Right cardiac atrium (tissue), 5 donors: Measurements from ENCODE around the gene KRTAP10-6. TPM values are rescaled to one million over a fixed set of nuclear protein-coding genes. Genes with fewer than 3 reads are reported as not detected.
A peak's percentile ranks its signal among the peaks of the same experiment; 100 is the strongest.
"Not testable (repeated sequence)": the region's sequence is repeated elsewhere in the genome, so short reads cannot be mapped to it uniquely, and the experiment has no call there.

Source experiments
- ATAC-seq, 2 donors: fragments of 200-7000 bp; cut with Tn5 transposase; one replicate each; pipeline versions ENCODE4 v1.8.0 to v1.9.1; 2020; ENCODE audit warnings: moderate library complexity in 2 of 2, mild to moderate bottlenecking in 1 of 2
- DNase-seq, 3 donors: peaks; one replicate each; pipeline ENCODE4 v3.0.0-alpha.2; 2020
- H3K27ac ChIP-seq: one replicate; pipeline ENCODE4 v1.5.1; 2013; ENCODE audit warnings: mild to moderate bottlenecking, low read length, control low read depth, moderate library complexity
- H3K27me3 ChIP-seq: one replicate; pipeline ENCODE4 v1.6.1; 2013; ENCODE audit not compliant: control insufficient read depth, insufficient read depth
- H3K4me1 ChIP-seq: one replicate; pipeline ENCODE4 v1.6.1; 2013; ENCODE audit warnings: low read length; ENCODE audit not compliant: control insufficient read depth, insufficient read depth
- H3K4me3 ChIP-seq: one replicate; pipeline ENCODE4 v1.5.1; 2013; ENCODE audit warnings: low read length, control low read depth
- H3K9me3 ChIP-seq: one replicate; pipeline ENCODE4 v1.6.1; 2013; ENCODE audit warnings: low read length; ENCODE audit not compliant: control insufficient read depth
- WGBS: extraction: QIAGEN DNeasy Blood & Tissue Kit; methylation state at CpG from one replicate; pipeline ENCODE4 v1.1.7; 2013; 5-methylcytosine and 5-hydroxymethylcytosine counted together
- intact Hi-C, 4 donors: fragments of 100-400 bp; cut with DNase I; formaldehyde crosslinking; loops; one replicate each; pipeline versions ENCODE4 v1.11.0 to v1.14.0; 2022 to 2023
- polyA plus RNA-seq: library from polyadenylated mRNA; stranded (reverse); fragments of 200-250 nt; gene quantifications from one replicate; pipeline ENCODE4 v1.2.3, GENCODE V29; 2013
- total RNA-seq, 4 donors: library from RNA; stranded (reverse); fragmentation: NEBNext Ultra II Directional; extraction: Animal tissue kit (Norgen Biotek cat#: 25700); gene quantifications; one replicate each; pipeline ENCODE4 v1.2.1, GENCODE V29; 2021
- donor health status: healthy with polysubstance abuse.
- donor health status: DM: no; HTN: yes; CAD: no.
- donor health status: DM: no; HTN: no; CAD: no.
- donor health status: DM: no; HTN: yes; CAD: no; lungs with severe emphysema.
- donor health status: DM: yes; HTN: yes; CAD: no.

The KRTAP10-6 gene
- total and polyA plus RNA-seq, 5 donors, result not detected

DNA sequence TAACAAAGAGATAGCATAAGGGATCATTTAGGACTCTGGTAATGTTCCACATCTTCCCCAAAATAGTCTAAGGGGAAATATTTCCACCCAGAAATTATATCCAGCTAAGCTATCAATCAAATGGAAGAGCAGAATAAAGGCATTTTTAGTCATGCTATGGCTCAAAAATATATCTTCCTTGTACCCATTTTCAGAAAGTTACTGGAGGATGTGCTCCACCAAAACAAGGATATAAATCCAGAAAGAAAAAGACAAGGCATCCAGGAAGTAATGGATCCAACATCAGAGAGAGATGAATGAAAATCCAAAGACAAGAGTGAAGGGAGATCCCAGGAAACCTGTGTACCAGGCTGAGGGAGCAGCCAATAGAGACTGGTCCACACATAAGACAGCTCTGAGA lies 16.9 kb upstream of the KRTAP10-6 start:
- DNase-seq, result no peak
- H3K4me1 ChIP-seq, result no peaks in the 10 kb centered on the region
- no peak for ATAC-seq
- no peak overlapping the region for H3K4me3 ChIP-seq
- no peaks in the 10 kb centered on the region for H3K27me3 ChIP-seq
- H3K27ac ChIP-seq, result no peak overlapping the region
- no peaks in the 10 kb centered on the region for H3K9me3 ChIP-seq
- intact Hi-C loops, result no loop called here

DNA sequence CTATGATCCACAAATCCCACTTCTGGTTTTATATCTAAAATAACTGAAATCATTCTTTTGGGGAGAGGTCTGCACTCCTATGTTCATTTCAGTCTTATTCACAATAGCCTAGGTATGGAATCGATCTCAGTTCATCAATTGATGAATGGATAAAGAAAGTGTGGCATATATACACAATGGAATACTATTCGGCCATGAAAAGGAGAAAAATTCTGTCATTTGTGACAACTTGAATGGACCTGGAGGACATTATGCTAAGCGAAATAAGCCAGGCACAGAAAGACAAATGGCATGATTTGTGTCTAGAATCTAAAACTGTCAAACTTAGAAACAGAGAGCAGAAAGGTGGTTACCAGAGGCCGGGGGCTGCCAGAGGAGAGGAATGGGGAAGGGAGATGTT lies 14.2 kb upstream of the KRTAP10-6 start:
- DNase-seq (no peak), ATAC-seq (no peak)
- no peak overlapping the region for H3K27ac ChIP-seq
- intact Hi-C loops, result no loop called here
- no peaks in the 10 kb centered on the region for H3K9me3 ChIP-seq
- no peak overlapping the region for H3K4me3 ChIP-seq
- 75% methylated on average over 4 of the region's 4 CpGs for WGBS
- no peaks in the 10 kb centered on the region for H3K4me1 ChIP-seq
- no peaks in the 10 kb centered on the region for H3K27me3 ChIP-seq

DNA sequence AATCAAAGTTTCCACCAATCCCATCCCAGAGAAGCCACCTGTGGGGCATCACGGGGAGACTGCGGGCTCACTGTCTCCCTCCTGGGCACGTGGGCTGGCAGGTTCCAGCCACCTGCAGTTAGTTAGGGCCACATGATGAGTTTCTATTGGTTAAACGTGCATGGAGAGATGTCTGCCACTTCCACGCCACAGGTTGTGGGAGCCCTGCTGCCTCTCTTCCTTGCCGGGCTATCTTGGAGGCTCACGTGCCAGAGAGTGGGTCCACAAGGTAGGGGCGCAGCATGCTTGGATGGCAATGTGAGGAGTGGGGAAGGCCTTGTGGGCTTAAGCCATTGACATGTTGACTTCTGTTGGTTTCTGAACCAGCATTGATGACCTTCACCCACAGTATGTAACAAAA lies 11.6 kb upstream of the KRTAP10-6 start:
- Histone ChIP-seq H3K4me1 (no peaks in the 10 kb centered on the region), H3K27me3 (no peaks in the 10 kb centered on the region), H3K4me3 (no peak overlapping the region), H3K27ac (no peak overlapping the region), H3K9me3 (no peaks in the 10 kb centered on the region)
- DNase-seq (no peak), ATAC-seq (no peak)
- 83% methylated on average over 8 of the region's 8 CpGs for WGBS
- intact Hi-C loops, result no loop called here

DNA sequence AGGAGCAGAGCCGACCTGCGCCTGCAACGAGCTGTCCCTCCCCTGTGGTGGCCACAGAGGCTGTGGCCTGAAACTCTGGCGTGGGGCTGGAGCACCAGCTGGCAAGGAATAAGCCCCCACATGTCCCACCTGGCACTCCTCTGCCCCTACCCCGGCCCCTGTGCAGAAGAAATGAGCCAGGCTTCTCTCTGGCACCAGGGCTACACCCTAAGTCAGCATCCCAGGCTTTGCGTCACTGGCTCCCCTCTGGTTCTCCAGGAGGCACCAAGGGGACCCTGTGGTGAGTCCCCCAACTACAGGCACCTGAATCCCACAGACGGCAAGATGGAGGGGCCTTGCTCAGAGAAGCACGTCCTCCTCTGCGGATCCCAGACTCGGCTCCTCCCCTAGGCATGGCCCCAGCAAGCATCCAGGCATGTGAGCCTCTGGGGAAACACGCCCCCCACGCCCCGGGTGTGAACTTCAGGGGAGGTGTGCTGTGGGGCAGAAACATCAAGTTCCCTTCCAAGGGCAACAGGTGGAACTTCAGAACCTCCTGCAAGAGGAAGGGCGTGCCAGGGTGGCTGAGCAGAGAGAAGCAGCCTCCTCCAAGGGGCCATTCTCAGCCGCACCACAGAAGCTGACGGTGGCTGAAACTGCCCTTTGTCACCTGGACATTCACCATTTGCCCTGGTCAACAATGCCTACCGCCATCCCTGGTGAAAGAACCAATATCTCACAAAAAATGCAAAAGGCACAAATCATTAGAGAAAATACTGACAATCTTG lies 11.0 kb upstream of the KRTAP10-6 start:
- peak in 1 of 3 donors; percentile 37 for DNase-seq
- WGBS, result 56% methylated on average over 17 of the region's 17 CpGs
- Histone ChIP-seq H3K27me3 (no peaks in the 10 kb centered on the region), H3K4me3 (no peak overlapping the region), H3K4me1 (no peaks in the 10 kb centered on the region), H3K9me3 (no peaks in the 10 kb centered on the region), H3K27ac (no peak overlapping the region)
- peak in 1 of 2 donors; percentile 22 for ATAC-seq
- intact Hi-C loops, result no loop called here

DNA sequence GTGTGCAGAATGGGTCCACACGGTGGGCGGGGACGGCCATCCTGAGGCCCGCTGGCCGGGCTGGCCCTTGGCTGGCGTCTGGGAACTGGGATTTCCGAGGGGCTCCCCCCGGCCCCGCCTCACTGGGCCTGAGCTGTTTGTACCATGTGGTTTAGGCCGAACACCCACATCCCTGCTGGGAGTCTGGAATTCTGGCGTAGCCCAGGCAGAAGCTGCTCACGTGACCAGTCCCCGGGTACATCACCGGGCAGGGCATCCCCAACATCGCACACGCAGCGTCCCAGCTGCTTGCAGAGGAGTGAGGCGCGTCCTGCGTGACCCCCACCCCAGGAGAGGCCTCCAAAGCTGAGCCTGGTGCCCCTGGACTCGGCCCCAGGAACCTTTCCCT lies 10.2 kb upstream of the KRTAP10-6 start:
- H3K4me1 ChIP-seq, result no peaks in the 10 kb centered on the region
- intact Hi-C loops, result no loop called here
- ATAC-seq, result no peak
- H3K4me3 ChIP-seq, result no peak overlapping the region
- H3K27ac ChIP-seq, result no peak overlapping the region
- DNase-seq, result no peak
- 79% methylated on average over 20 of the region's 21 CpGs for WGBS
- H3K9me3 ChIP-seq, result no peaks in the 10 kb centered on the region
- no peaks in the 10 kb centered on the region for H3K27me3 ChIP-seq

DNA sequence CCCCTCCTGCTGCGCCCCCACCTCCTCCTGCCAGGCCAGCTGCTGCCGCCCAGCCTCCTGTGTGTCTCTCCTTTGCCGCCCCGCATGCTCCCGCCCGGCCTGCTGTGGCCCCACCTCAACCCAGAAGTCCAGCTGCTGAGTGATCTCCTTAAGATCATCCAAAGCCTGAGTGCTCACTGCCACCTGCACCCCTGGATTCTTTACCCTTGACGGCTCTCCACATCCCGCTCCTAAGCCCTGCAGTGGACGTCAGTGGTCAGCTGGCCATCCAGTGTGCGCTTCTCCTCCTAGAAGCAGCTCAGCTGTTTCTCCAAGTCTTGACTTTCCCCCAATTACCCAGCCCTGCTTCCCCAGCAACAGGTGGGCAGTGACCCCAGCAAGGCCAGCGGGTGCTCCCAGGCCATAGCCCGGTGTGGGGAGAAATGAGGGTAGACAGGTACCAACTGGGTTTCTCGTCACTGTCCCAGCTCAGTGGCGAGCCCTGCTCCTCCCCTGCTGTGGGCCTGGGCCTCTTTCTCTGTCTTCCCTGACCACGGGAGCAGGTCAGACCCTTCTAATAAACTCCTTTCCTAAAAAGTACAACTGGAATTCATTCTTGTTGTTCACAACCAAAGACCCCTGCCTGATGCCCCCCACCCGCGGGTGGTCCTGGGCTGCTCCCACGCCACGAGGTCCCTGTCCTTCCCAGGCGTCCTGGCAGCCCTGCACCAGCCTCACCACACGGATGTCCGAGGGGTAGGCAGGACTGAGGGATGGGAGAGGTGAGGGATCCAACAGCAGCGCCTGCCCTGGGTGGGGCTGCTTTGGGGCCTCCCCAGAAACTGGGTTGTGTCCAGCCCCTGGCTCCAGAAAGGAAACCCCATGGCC lies 9.5 kb upstream of the KRTAP10-6 start:
- DNase-seq, result peak in 1 of 3 donors; percentile 31
- no peak overlapping the region for H3K4me3 ChIP-seq
- H3K4me1 ChIP-seq, result no peaks in the 10 kb centered on the region
- H3K9me3 ChIP-seq, result no peaks in the 10 kb centered on the region
- ATAC-seq, result no peak
- H3K27me3 ChIP-seq, result no peaks in the 10 kb centered on the region
- H3K27ac ChIP-seq, result no peak overlapping the region
- intact Hi-C loops, result no loop called here
- WGBS, result 76% methylated on average over 23 of the region's 23 CpGs

DNA sequence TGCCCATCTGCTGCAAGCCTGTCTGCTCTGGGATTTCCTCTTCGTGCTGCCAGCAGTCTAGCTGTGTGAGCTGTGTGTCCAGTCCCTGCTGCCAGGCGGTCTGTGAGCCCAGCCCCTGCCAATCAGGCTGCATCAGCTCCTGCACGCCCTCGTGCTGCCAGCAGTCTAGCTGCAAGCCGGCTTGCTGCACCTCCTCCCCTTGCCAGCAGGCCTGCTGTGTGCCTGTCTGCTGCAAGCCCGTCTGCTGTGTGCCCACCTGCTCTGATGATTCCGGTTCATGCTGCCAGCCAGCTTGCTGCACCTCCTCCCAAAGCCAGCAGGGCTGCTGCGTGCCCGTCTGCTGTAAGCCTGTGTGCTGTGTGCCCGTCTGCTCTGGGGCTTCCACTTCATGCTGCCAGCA lies 8.8 kb upstream of the KRTAP10-6 start:
- H3K27me3 ChIP-seq, result not testable (repeated sequence)
- 66% methylated on average over 10 of the region's 10 CpGs for WGBS

DNA sequence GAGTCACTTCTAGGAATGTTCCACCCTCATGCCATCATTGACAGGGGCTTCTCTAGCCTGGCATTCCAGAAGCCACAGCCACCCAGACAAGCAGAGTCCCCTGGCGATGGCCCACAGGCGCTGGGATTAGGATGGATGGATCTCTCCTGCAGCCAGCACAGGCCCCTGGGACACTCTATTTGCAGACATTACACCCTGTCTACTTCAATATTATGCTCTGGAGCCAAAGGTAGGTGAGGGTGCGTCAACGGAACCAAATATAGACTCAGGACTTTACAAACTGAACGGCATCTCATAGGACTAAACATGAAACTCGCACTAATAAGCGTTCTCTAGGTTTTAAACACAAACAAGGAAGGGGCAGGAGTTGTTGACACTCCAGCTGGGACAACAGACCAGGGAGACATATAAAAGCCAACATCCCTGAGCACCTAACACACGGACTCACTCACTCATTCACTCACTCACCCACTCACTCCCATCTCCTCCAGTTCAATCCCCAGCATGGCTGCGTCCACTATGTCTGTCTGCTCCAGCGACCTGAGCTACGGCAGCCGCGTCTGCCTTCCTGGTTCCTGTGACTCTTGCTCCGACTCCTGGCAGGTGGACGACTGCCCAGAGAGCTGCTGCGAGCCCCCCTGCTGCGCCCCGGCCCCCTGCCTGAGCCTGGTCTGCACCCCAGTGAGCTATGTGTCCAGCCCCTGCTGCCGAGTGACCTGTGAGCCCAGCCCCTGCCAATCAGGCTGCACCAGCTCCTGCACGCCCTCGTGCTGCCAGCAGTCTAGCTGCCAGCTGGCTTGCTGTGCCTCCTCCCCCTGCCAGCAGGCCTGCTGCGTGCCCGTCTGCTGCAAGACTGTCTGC lies 8.0 kb upstream of the KRTAP10-6 start, which contains the start of gene KRTAP10-7:
Gene KRTAP10-7 (plus strand): TSS at position 480 of the 861 bp plus-strand sequence. CDS start 25 bp downstream, at position 505.
- H3K4me3 ChIP-seq, H3K9me3 ChIP-seq, DNase-seq, ATAC-seq, intact Hi-C loops, H3K27ac ChIP-seq, H3K27me3 ChIP-seq, H3K4me1 ChIP-seq: not testable (repeated sequence)
- WGBS, result 69% methylated on average over 23 of the region's 23 CpGs

More for the DNA sequence above, 8.8 kb upstream of the KRTAP10-6 start:
- H3K9me3 ChIP-seq, H3K27ac ChIP-seq, intact Hi-C loops, H3K4me1 ChIP-seq, H3K4me3 ChIP-seq, ATAC-seq: not testable (repeated sequence)
- peak in 1 of 3 donors; percentile 18 for DNase-seq

DNA sequence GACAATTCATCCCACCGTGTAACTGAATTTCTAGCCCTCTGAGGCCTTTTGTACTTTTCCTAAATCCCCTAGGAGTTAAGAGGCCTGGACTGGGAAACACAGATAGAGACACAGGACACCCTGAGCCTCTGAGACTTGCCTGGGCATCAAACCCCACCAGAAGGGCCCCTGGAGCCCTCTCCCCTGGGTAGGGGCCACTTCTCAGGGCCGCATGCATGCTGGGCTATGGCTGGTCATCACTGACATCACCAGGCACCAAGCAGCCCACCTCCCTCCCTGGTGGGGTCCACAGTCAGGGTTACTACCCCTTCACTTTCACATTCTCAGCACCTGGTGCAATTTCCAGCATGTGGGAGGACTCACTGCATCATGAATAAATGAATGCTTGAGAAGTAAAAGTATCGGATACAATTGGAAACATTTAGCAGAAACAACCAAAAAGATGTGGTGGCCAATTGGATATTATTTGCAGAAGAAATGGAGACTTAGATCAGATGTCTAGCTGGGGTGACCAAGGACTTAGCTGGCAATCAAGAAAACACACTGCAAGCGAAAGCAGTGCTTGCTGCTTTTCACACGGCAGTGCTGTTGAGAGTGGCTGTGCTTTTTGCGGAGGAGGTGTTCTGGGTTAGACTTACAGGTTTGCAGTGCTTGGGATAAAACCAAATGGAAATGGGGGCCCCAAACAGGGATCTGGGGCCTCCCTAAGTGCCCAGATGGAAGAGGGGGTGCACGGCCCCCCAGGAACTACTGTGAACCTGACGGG lies 7.1 kb upstream of the KRTAP10-6 start:
- WGBS, result 83% methylated on average over 8 of the region's 8 CpGs
- H3K4me3 ChIP-seq, result no peak overlapping the region
- H3K27ac ChIP-seq, result no peak overlapping the region
- intact Hi-C loops, result no loop called here
- no peaks in the 10 kb centered on the region for H3K9me3 ChIP-seq
- DNase-seq, result no peak
- H3K27me3 ChIP-seq, result no peaks in the 10 kb centered on the region
- no peaks in the 10 kb centered on the region for H3K4me1 ChIP-seq
- ATAC-seq, result no peak

DNA sequence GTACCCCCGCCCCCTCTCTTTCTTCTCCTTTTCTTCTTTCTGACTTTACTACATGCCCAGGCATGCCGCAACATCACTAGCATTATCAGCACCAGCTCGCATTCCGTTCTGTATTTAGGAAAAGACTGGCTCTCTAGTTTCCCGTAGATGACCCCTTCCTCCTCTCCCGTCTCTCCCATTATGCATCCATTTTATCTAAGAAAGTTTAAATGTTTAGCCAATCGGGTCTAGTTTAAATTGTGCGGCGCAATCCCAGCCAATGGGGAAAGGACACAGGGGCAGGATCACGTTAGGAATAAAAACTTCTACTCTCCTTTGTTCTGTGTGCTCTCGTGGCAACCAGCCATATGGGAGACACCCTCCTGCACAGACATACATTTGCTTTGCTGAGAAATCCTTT lies 5.8 kb upstream of the KRTAP10-6 start:
- intact Hi-C loops, result no loop called here
- Histone ChIP-seq H3K4me1 (no peaks in the 10 kb centered on the region), H3K27me3 (no peaks in the 10 kb centered on the region), H3K9me3 (no peaks in the 10 kb centered on the region), H3K4me3 (no peak overlapping the region), H3K27ac (no peak overlapping the region)
- no peak for ATAC-seq
- 62% methylated on average over 11 of the region's 11 CpGs for WGBS
- no peak for DNase-seq
